ENCODE measurements around the gene LPCAT2.

DNA sequence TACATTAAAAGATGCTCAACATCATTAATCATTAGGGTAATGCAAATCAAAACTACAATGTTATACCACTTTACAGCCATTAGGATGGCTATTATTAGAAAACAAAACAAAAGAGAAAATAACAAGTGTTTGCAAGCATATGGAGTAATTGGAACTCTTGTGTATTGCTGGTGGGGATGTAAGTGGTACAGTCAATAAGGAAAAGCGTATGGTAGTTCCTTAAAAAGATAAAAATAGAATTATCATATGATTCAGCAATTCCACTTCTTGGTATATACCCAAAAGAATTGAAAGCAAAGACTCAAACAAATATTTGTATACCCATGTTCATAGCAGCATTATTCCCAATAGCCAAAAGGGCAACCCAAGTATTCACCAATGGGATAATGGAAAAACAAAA is 56.2 kb downstream of the LPCAT2 start:
- TF ChIP-seq, protein P1, sequence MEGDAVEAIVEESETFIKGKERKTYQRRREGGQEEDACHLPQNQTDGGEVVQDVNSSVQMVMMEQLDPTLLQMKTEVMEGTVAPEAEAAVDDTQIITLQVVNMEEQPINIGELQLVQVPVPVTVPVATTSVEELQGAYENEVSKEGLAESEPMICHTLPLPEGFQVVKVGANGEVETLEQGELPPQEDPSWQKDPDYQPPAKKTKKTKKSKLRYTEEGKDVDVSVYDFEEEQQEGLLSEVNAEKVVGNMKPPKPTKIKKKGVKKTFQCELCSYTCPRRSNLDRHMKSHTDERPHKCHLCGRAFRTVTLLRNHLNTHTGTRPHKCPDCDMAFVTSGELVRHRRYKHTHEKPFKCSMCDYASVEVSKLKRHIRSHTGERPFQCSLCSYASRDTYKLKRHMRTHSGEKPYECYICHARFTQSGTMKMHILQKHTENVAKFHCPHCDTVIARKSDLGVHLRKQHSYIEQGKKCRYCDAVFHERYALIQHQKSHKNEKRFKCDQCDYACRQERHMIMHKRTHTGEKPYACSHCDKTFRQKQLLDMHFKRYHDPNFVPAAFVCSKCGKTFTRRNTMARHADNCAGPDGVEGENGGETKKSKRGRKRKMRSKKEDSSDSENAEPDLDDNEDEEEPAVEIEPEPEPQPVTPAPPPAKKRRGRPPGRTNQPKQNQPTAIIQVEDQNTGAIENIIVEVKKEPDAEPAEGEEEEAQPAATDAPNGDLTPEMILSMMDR (IDR thresholded peaks at IDR 0.05): no peak
- no peak for TF ChIP-seq POLR2AphosphoS5 (IDR thresholded peaks at IDR 0.05; ENCODE audit: low read depth, low read length)

Measured in Panc1 (cell line).